Measurements from ENCODE around the gene PODNL1. TPM values are rescaled to one million over a fixed set of nuclear protein-coding genes. Genes with fewer than 3 reads are reported as not detected.
"Not testable (repeated sequence)": the region's sequence is repeated elsewhere in the genome, so short reads cannot be mapped to it uniquely, and the experiment has no call there.

The PODNL1 gene
- total RNA-seq, 6 experiments from 2014 or later, result 10.1 to 13.7 (median 12.2) TPM

DNA sequence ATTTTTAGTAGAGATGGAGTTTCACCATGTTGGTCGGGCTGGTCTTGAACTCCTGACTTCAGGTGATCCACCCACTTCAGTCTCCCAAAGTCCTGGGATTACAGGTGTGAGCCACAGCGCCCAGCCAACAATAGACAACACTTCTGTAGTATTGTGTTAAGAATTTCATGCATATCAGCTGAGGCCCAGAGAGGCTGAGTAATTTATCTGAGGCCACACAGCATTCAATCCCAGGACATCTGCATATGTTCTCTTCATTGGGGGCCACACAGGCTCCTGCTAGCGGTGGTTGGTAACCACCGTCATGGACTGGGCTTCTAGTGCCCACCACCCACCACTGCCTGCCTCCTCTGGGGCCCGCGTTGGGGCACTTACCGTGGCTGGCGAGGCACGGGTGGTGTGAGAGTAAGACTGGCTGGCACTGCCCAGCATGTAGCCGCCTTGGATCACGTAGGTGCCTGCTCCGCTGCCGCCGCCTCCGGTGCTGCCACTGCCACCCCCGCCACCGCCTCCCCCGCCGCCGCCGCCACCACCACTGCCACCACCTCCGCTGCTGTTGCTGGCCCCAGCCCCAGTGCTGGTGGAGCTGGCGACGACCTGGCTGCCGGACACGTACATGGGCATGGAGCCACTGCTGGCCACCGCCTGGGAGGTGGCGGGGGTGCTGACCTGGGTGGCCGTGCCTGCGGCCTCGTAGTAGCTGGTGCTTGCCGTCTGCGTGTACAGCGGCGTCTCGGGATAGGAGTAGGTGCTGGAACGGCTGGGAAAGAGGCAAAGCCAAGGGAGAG, 34.3 kb upstream of the PODNL1 start:
- Mint-ChIP-seq H3K27me3 (ENCODE audit: insufficient read depth) (peaks cover 3% of the 10 kb centered on the region; the same call in 1 of the 2 replicates), H3K4me3 (no peak overlapping the region), H3K9me3 (no peaks in the 10 kb centered on the region), H3K27ac (no peak overlapping the region), H3K4me1 (ENCODE audit: low read depth) (peaks cover 6% of the 10 kb centered on the region; the same call in 1 of the 2 replicates), H3K36me3 (ENCODE audit: low read depth) (peaks cover 13% of the 10 kb centered on the region)
- TF ChIP-seq, protein P1, sequence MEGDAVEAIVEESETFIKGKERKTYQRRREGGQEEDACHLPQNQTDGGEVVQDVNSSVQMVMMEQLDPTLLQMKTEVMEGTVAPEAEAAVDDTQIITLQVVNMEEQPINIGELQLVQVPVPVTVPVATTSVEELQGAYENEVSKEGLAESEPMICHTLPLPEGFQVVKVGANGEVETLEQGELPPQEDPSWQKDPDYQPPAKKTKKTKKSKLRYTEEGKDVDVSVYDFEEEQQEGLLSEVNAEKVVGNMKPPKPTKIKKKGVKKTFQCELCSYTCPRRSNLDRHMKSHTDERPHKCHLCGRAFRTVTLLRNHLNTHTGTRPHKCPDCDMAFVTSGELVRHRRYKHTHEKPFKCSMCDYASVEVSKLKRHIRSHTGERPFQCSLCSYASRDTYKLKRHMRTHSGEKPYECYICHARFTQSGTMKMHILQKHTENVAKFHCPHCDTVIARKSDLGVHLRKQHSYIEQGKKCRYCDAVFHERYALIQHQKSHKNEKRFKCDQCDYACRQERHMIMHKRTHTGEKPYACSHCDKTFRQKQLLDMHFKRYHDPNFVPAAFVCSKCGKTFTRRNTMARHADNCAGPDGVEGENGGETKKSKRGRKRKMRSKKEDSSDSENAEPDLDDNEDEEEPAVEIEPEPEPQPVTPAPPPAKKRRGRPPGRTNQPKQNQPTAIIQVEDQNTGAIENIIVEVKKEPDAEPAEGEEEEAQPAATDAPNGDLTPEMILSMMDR (IDR thresholded peaks at IDR 0.05), result no peak
- no peak for DNase-seq

DNA sequence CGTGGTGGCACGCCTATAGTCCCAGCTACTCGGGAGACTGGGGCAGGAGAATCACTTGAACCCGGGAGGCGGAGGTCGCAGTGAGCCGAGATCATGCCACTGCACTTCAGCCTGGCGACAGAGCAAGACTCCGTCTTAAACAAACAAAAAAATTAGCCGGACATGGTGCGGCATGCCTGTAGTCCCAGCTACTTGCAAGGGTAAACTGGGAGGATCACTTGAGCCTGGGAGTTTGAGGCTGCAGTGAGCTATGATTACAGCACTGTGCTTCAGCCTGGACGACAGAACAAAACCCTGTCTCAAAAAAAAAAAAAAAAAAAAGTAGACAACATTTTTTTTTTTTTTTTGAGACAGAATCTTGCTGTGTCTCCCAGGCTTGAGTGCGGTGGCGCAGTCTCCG, 33.7 kb upstream of the PODNL1 start:
- not testable (repeated sequence) for H3K9me3 Mint-ChIP-seq; H3K4me3 Mint-ChIP-seq; H3K4me1 Mint-ChIP-seq (ENCODE audit: low read depth); H3K27ac Mint-ChIP-seq; H3K27me3 Mint-ChIP-seq (ENCODE audit: insufficient read depth); DNase-seq
- H3K36me3 Mint-ChIP-seq (ENCODE audit: low read depth), result peaks cover 13% of the 10 kb centered on the region

GRCh38 chr19:13969897-13970296, 31.7 kb upstream of the PODNL1 start:
- peaks cover 13% of the 10 kb centered on the region; the same call in 1 of the 2 replicates for H3K36me3 Mint-ChIP-seq (ENCODE audit: low read depth)
- H3K27ac Mint-ChIP-seq, result no peak overlapping the region
- TF ChIP-seq, protein P1 (IDR thresholded peaks at IDR 0.05), result no peak
- H3K27me3 Mint-ChIP-seq (ENCODE audit: insufficient read depth), result no peaks in the 10 kb centered on the region; the same call in 1 of the 2 replicates
- no peak overlapping the region for H3K4me3 Mint-ChIP-seq
- peaks cover 4% of the 10 kb centered on the region for H3K4me1 Mint-ChIP-seq (ENCODE audit: low read depth)
- no peak for DNase-seq
- H3K9me3 Mint-ChIP-seq, result no peaks in the 10 kb centered on the region

DNA sequence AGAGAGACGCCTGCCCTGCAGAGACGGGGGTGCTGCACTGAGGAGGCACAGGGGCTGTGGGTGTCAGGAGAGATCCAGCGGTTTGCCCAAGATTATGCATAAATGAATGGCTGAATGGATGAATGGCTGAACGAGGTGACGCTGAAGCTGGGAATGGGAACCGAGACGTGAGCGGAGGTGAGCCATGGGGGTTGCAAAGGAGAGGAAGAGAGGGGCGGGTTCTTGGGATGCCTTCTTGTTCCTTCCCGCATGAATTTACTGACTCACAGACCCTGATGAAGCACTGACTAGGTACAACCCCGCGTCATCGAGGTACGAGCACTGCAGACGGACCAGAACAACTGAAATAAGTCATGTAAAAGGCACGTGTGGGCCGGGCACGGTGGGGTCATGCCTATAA, 30.8 kb upstream of the PODNL1 start:
- Mint-ChIP-seq H3K27me3 (ENCODE audit: insufficient read depth) (no peaks in the 10 kb centered on the region; the same call in 1 of the 2 replicates), H3K36me3 (ENCODE audit: low read depth) (peaks cover 7% of the 10 kb centered on the region; the same call in 1 of the 2 replicates), H3K27ac (no peak overlapping the region), H3K4me1 (ENCODE audit: low read depth) (peaks cover 10% of the 10 kb centered on the region), H3K9me3 (no peaks in the 10 kb centered on the region), H3K4me3 (no peak overlapping the region)
- no peak for DNase-seq
- TF ChIP-seq, protein P1 (IDR thresholded peaks at IDR 0.05), result no peak

DNA sequence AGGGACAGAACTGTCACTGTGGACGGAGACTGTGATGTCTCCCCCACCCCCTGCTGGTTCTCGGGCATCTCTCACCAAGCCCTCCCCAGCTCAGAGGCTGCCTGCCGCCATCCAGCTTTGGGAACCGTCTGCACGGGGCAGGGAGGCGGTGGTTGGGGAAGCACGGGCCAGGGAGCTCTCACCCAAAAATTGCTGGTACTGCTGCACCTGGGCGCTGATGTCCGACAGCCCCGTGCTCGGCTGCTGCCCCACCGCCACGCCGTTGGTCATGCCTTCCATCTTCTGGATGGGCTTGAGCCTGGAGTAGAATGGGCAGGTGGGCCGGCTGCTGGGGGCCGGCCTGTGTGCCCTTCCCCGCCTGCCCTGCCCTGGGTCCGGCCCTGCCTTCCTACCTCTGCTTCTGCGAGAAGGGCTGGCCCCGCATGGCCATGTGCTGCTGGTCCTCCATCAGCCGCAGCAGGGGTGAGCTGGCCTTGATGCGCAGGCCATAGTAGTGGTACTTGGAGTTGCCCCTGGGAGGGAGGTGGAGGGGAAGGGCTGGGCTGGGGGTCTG, 30.2 kb upstream of the PODNL1 start:
- TF ChIP-seq, protein P1 (IDR thresholded peaks at IDR 0.05), result no peak
- H3K4me3 Mint-ChIP-seq, result no peak overlapping the region
- H3K4me1 Mint-ChIP-seq (ENCODE audit: low read depth), result peaks cover 10% of the 10 kb centered on the region
- peaks cover 4% of the 10 kb centered on the region; the same call in 1 of the 2 replicates for H3K36me3 Mint-ChIP-seq (ENCODE audit: low read depth)
- H3K27ac Mint-ChIP-seq, result no peak overlapping the region
- H3K27me3 Mint-ChIP-seq (ENCODE audit: insufficient read depth), result no peaks in the 10 kb centered on the region; the same call in 1 of the 2 replicates
- DNase-seq, result no peak
- H3K9me3 Mint-ChIP-seq, result no peaks in the 10 kb centered on the region

DNA sequence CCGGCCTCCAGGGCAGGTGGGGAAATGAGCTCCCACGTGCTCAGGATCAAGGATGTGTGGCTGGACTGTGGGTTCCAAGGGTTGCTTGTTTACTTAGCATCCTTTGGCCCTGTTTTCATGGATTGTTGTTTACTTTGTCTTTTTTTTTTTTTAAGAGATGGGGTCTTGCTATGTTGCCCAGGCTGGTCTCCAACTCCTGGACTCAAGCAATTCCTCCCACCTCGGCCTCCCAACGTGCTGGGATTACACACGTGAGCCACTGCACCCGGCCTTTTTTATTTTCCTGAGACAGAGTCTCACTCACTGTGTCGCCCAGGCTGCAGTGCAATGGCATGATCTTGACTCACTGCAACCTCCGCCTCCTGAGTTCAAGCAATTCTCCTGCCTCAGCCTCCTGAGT, 29.0 kb upstream of the PODNL1 start:
- not testable (repeated sequence) for H3K4me1 Mint-ChIP-seq (ENCODE audit: low read depth); H3K27me3 Mint-ChIP-seq (ENCODE audit: insufficient read depth); H3K4me3 Mint-ChIP-seq; H3K27ac Mint-ChIP-seq; H3K36me3 Mint-ChIP-seq (ENCODE audit: low read depth); DNase-seq; H3K9me3 Mint-ChIP-seq

Measured in HFFc6 (cell line).